Femur (tissue), 1 donor: Measurements from ENCODE around the gene DDA1.
A peak's percentile ranks its signal among the peaks of the same experiment; 100 is the strongest.

Experiments
- DNase-seq: peaks from one replicate; pipeline ENCODE4 v3.0.0-alpha.2; 2017

DDA1 gene

GRCh38 chr19:17312189-17313113, 3.1 kb downstream of the DDA1 start:
- no peak for DNase-seq

GRCh38 chr19:17314007-17314593, 4.7 kb downstream of the DDA1 start:
- DNase-seq: peak; percentile 20

GRCh38 chr19:17318966-17319365, 9.6 kb downstream of the DDA1 start:
- DNase-seq: no peak

GRCh38 chr19:17319473-17320238, 10.3 kb downstream of the DDA1 start:
- no peak for DNase-seq

GRCh38 chr19:17320435-17320834, 11.1 kb downstream of the DDA1 start:
- DNase-seq: no peak

GRCh38 chr19:17321655-17322489, 12.5 kb downstream of the DDA1 start:
- DNase-seq: no peak

GRCh38 chr19:17322854-17323253, 13.5 kb downstream of the DDA1 start:
- DNase-seq: no peak

- no peak for DNase-seq
These were observed 14.1 kb downstream of the DDA1 start for GRCh38 chr19:17323300-17323963.

GRCh38 chr19:17323964-17324332, 14.6 kb downstream of the DDA1 start:
- no peak for DNase-seq

- DNase-seq: no peak
These were observed 15.2 kb downstream of the DDA1 start for GRCh38 chr19:17324357-17325114.

- no peak for DNase-seq
These were observed 15.8 kb downstream of the DDA1 start for GRCh38 chr19:17325133-17325532.

GRCh38 chr19:17325881-17326594, 16.7 kb downstream of the DDA1 start:
- no peak for DNase-seq

GRCh38 chr19:17326595-17326966, 17.2 kb downstream of the DDA1 start:
- DNase-seq: no peak

GRCh38 chr19:17327068-17327653, 17.8 kb downstream of the DDA1 start:
- DNase-seq: no peak

- DNase-seq: peak; percentile 78
These were observed 18.5 kb downstream of the DDA1 start for GRCh38 chr19:17327654-17328516.

- no peak for DNase-seq
These were observed 19.4 kb downstream of the DDA1 start for GRCh38 chr19:17328517-17329365.

- DNase-seq: no peak
These were observed 20.3 kb downstream of the DDA1 start for GRCh38 chr19:17329366-17330261.
